HEK293T (cell line): ENCODE measurements around the gene TPCN2.

Experiments
- ARNT ChIP-seq: fragments of 450-650 bp; IDR thresholded peaks from 2 replicates; pipeline ENCODE4 v1.6.1; 2017; ENCODE audit warnings: mild to moderate bottlenecking
- BHLHE40 ChIP-seq: fragments of 450-650 bp; IDR thresholded peaks from 2 replicates; pipeline ENCODE4 v1.6.1; 2016; ENCODE audit warnings: mild to moderate bottlenecking, moderate library complexity, borderline replicate concordance
- ELF4 ChIP-seq: fragments of 450-650 bp; IDR thresholded peaks from 2 replicates; pipeline ENCODE4 v1.6.1; 2017; ENCODE audit warnings: antibody characterized with exemption
- FOXM1 ChIP-seq: fragments of 450-650 bp; IDR thresholded peaks from 2 replicates; pipeline ENCODE4 v1.6.1; 2017; ENCODE audit warnings: mild to moderate bottlenecking, borderline replicate concordance
- HDGF ChIP-seq: fragments of 450-650 bp; IDR thresholded peaks from 2 replicates; pipeline ENCODE4 v1.6.1; 2017; ENCODE audit warnings: antibody characterized with exemption, borderline replicate concordance
- NFRKB ChIP-seq: fragments of 450-650 bp; IDR thresholded peaks from 2 replicates; pipeline ENCODE4 v1.6.1; 2016; ENCODE audit warnings: mild to moderate bottlenecking, moderate library complexity
- SP1 ChIP-seq: fragments of 450-650 bp; IDR thresholded peaks from 2 replicates; pipeline ENCODE4 v1.6.1; 2017
- SUZ12 ChIP-seq: fragments of 450-650 bp; IDR thresholded peaks from 2 replicates; pipeline ENCODE4 v1.6.1; 2016; ENCODE audit warnings: mild to moderate bottlenecking
- TARDBP ChIP-seq: fragments of 450-650 bp; IDR thresholded peaks from 2 replicates; pipeline ENCODE4 v1.6.1; 2016
- TF ChIP-seq, protein P1 (sequence below): fragments of 450-650 bp; IDR thresholded peaks from 2 replicates; pipeline ENCODE4 v1.6.1; 2016

DNA sequence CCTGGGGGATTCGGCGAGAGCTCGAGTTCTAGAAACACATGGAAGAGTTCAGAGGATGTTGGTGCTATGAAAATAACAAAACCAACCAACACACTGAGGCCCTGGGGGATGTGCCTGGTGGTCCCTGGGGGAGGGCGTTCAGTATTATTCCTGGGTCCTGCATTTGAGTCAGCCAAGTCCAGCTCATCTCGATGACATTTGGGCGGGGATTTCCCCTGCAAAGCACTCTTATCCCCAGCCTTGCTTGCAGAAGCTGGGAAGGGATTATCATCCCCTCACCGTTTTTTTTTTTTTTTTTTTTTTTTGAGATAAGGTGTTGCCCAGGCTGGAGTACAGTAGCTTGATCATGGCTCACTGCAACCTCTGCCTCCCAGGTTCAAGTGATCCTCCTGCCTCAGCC, 104.9 kb downstream of the TPCN2 start:
- TF ChIP-seq BHLHE40 (no peak), FOXM1 (no peak), SP1 (no peak), TARDBP (no peak), HDGF (no peak), ELF4 (no peak), NFRKB (no peak), SUZ12 (no peak), ARNT (no peak)
- TF ChIP-seq, protein P1, sequence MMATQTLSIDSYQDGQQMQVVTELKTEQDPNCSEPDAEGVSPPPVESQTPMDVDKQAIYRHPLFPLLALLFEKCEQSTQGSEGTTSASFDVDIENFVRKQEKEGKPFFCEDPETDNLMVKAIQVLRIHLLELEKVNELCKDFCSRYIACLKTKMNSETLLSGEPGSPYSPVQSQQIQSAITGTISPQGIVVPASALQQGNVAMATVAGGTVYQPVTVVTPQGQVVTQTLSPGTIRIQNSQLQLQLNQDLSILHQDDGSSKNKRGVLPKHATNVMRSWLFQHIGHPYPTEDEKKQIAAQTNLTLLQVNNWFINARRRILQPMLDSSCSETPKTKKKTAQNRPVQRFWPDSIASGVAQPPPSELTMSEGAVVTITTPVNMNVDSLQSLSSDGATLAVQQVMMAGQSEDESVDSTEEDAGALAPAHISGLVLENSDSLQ: no peak
